Rectal smooth muscle tissue (tissue), 1 donor: Measurements from ENCODE around the gene KRTAP12-3.

Source experiments
- H3K27ac ChIP-seq: one replicate; pipeline ENCODE4 v1.7.0; 2013; ENCODE audit warnings: low read depth, low read length, inconsistent platforms
- H3K27me3 ChIP-seq: one replicate; pipeline ENCODE4 v1.7.0; 2013; ENCODE audit warnings: low read length; ENCODE audit not compliant: control insufficient read depth, insufficient read depth
- H3K36me3 ChIP-seq: one replicate; pipeline ENCODE4 v1.7.0; 2013; ENCODE audit warnings: low read length; ENCODE audit not compliant: control insufficient read depth, insufficient read depth
- H3K4me1 ChIP-seq: one replicate; pipeline ENCODE4 v1.7.0; 2013; ENCODE audit warnings: low read length; ENCODE audit not compliant: control insufficient read depth, insufficient read depth
- H3K4me3 ChIP-seq: one replicate; pipeline ENCODE4 v1.7.0; 2013; ENCODE audit warnings: low read length
- H3K9ac ChIP-seq: one replicate; pipeline ENCODE4 v1.7.0; 2013; ENCODE audit warnings: low read length

The KRTAP12-3 gene

GRCh38 chr21:44697811-44698734 lies 40.3 kb downstream of the KRTAP12-3 start:
- Histone ChIP-seq H3K9ac (no peak overlapping the region), H3K4me3 (no peak overlapping the region), H3K27ac (no peak overlapping the region), H3K4me1 (no peaks in the 10 kb centered on the region), H3K27me3 (peaks cover 23% of the 10 kb centered on the region), H3K36me3 (no peaks in the 10 kb centered on the region)

- no peaks in the 10 kb centered on the region for H3K36me3 ChIP-seq
- H3K9ac ChIP-seq, result no peak overlapping the region
- no peak overlapping the region for H3K27ac ChIP-seq
- H3K4me3 ChIP-seq, result no peak overlapping the region
- peaks cover 35% of the 10 kb centered on the region for H3K27me3 ChIP-seq
- H3K4me1 ChIP-seq, result no peaks in the 10 kb centered on the region
Observed at GRCh38 chr21:44699502-44700001, 41.8 kb downstream of the KRTAP12-3 start.

- no peak overlapping the region for H3K9ac ChIP-seq
- H3K27ac ChIP-seq, result no peak overlapping the region
- H3K4me1 ChIP-seq, result no peaks in the 10 kb centered on the region
- peaks cover 37% of the 10 kb centered on the region for H3K27me3 ChIP-seq
- no peaks in the 10 kb centered on the region for H3K36me3 ChIP-seq
- no peak overlapping the region for H3K4me3 ChIP-seq
Observed at GRCh38 chr21:44700101-44701022, 42.6 kb downstream of the KRTAP12-3 start.

GRCh38 chr21:44701023-44701400 lies 43.3 kb downstream of the KRTAP12-3 start:
- no peaks in the 10 kb centered on the region for H3K4me1 ChIP-seq
- H3K27ac ChIP-seq, result no peak overlapping the region
- H3K4me3 ChIP-seq, result no peak overlapping the region
- H3K27me3 ChIP-seq, result peaks cover 37% of the 10 kb centered on the region
- H3K36me3 ChIP-seq, result no peaks in the 10 kb centered on the region
- H3K9ac ChIP-seq, result no peak overlapping the region

DNA sequence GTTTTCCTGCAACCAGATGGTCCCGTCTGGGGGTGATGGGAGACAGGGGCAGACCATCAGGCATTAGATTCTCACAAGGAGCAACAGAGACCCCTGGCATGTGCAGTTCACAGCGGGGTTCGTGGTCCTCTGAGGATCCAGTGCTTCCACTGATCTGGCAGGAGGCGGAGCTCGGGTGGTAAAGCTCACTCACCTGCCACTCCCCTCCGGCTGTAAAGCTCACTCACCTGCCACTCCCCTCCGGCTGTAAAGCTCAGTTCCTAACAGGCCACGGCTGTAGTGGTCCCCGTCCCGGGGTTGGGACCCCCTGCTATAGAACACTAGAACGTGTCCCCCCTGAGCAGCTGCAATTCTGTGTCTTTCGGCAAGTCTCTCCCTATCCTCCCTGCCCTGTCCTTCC lies 43.8 kb downstream of the KRTAP12-3 start:
- no peak overlapping the region for H3K4me3 ChIP-seq
- no peak overlapping the region for H3K9ac ChIP-seq
- H3K27me3 ChIP-seq, result peaks cover 41% of the 10 kb centered on the region
- H3K36me3 ChIP-seq, result no peaks in the 10 kb centered on the region
- H3K4me1 ChIP-seq, result no peaks in the 10 kb centered on the region
- H3K27ac ChIP-seq, result no peak overlapping the region

DNA sequence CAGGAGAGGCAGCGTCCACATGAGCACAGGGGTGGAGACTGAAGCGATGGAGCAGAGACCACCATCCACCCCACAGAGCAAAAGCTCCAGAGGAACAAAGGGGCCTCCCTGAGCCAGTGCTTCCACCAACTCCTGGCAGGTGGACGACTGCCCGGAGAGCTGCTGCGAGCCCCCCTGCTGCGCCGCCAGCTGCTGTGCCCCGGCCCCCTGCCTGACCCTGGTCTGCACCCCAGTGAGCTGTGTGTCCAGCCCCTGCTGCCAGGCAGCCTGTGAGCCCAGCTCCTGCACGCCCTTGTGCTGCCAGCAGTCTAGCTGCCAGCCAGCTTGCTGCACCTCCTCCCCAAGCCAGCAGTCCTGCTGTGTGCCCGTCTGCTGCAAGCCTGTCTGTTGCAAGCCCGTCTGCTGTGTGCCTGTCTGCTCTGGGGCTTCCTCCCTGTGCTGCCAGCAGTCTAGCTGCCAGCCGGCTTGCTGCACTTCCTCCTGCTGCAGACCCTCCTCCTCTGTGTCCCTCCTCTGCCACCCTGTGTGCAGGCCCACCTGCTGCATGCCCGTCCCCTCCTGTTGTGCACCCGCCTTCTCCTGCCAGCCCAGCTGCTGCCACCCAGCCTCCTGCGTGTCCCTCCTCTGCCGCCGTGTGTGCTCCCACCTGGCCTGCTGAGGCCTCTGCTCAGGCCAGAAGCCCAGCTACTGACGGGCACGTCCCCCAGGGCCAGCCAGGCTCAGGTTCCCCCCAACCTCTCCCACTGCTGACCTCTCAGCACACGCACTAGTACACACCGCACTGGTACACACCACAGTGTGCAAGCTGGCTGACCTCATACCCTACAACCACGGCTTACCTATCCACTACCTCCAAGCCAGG lies 44.6 kb downstream of the KRTAP12-3 start:
- no peaks in the 10 kb centered on the region for H3K36me3 ChIP-seq
- no peak overlapping the region for H3K9ac ChIP-seq
- H3K27me3 ChIP-seq, result peaks cover 36% of the 10 kb centered on the region
- H3K4me3 ChIP-seq, result no peak overlapping the region
- H3K4me1 ChIP-seq, result no peaks in the 10 kb centered on the region
- no peak overlapping the region for H3K27ac ChIP-seq

DNA sequence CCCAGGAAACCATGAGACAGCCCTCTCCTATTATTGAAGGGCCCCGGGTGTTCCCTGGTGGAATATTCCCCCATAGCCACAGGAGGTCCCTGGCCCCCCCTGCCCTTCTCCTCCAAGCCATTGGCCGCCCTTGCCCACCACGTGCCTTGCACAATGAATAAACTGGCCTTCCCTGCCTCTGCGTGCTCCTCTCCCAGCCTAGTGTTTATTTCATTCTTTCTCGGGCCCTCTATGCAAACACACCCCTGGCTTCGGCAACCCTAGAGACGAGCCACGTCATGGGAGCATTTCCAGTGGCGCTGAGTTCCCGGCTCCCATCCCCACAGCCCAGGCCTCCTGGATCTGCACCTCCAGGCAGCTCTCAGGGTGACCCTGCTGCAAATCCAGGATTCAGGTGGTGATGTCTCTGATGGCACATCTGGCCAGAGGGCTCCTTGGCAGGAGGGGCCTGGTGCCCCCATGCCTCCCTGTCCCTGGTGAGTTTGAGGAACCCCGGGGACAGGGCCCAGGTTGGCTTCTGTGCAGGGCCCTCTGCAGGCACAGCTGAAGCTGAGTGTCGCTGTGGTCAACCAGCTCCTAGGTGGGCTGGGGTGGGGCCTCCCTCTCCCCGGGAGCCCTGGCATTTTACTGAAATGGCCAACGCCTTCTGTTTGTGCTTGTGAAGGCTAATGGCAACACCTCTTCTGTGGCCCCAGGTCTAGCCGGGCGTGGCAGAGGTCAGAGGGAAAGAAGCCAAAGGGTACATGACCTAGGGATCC lies 45.4 kb downstream of the KRTAP12-3 start:
- Histone ChIP-seq H3K36me3 (no peaks in the 10 kb centered on the region), H3K4me1 (no peaks in the 10 kb centered on the region), H3K4me3 (no peak overlapping the region), H3K27me3 (peaks cover 35% of the 10 kb centered on the region), H3K9ac (no peak overlapping the region), H3K27ac (no peak overlapping the region)

- Histone ChIP-seq H3K27ac (no peak overlapping the region), H3K4me1 (no peaks in the 10 kb centered on the region), H3K36me3 (no peaks in the 10 kb centered on the region), H3K9ac (no peak overlapping the region), H3K4me3 (no peak overlapping the region), H3K27me3 (peaks cover 41% of the 10 kb centered on the region)
Observed at GRCh38 chr21:44703731-44704635, 46.3 kb downstream of the KRTAP12-3 start.

- Histone ChIP-seq H3K27ac (no peak overlapping the region), H3K4me3 (no peak overlapping the region), H3K4me1 (no peaks in the 10 kb centered on the region), H3K36me3 (no peaks in the 10 kb centered on the region), H3K27me3 (peaks cover 42% of the 10 kb centered on the region), H3K9ac (no peak overlapping the region)
Observed at GRCh38 chr21:44704636-44705001, 46.9 kb downstream of the KRTAP12-3 start.

GRCh38 chr21:44706026-44706705 lies 48.4 kb downstream of the KRTAP12-3 start:
- Histone ChIP-seq H3K36me3 (no peaks in the 10 kb centered on the region), H3K4me1 (no peaks in the 10 kb centered on the region), H3K27ac (no peak overlapping the region), H3K9ac (no peak overlapping the region), H3K4me3 (no peak overlapping the region), H3K27me3 (peaks cover 56% of the 10 kb centered on the region)
